GM23248 (cell line): ENCODE data around the gene RNF32.

Experiments
- EZH2 ChIP-seq: fragments of 200-600 bp; sonication (generic); IDR thresholded peaks from 2 replicates; pipeline ENCODE4 v1.6.1; 2018; ENCODE audit warnings: antibody characterized with exemption, mild to moderate bottlenecking; ENCODE audit not compliant: insufficient read depth, poor library complexity, severe bottlenecking
- EZH2phosphoT487 ChIP-seq: fragments of 200-600 bp; sonication (generic); IDR thresholded peaks from 2 replicates; pipeline ENCODE4 v1.6.1; 2018; ENCODE audit warnings: antibody characterized with exemption, moderate library complexity, mild to moderate bottlenecking, low read depth; ENCODE audit not compliant: insufficient read depth

GRCh38 chr7:156620291-156620675 is 20.3 kb upstream of the RNF32 start:
- no peak for TF ChIP-seq EZH2phosphoT487
- no peak for TF ChIP-seq EZH2
